K562 (cell line): Measurements from ENCODE around the gene SLC25A18. TPM values are rescaled to one million over a fixed set of nuclear protein-coding genes. Genes with fewer than 3 reads are reported as not detected.

Experiments
- BHLHE40 ChIP-seq: IDR thresholded peaks from 2 replicates; pipeline ENCODE4 v1.6.1; 2011; ENCODE audit warnings: low read length, improper control_type of control experiment
- CBFA2T2 ChIP-seq: fragments of 450-650 bp; conservative IDR thresholded peaks from 2 replicates; pipeline ENCODE4 v1.6.1; 2017; ENCODE audit warnings: mild to moderate bottlenecking
- DDX20 ChIP-seq: fragments of 450-650 bp; IDR thresholded peaks from 2 replicates; pipeline ENCODE4 v1.6.1; 2016; ENCODE audit warnings: missing genetic modification characterization, low read depth, mild to moderate bottlenecking, missing compliant biosample characterization, moderate library complexity
- ELF4 ChIP-seq: fragments of 450-650 bp; formaldehyde crosslinking; IDR thresholded peaks from 2 replicates; pipeline ENCODE4 v1.4.0; 2022; ENCODE audit warnings: missing genetic modification characterization
- GATAD2A ChIP-seq: fragments of 450-650 bp; IDR thresholded peaks from 2 replicates; pipeline ENCODE4 v1.6.1; 2017
- MTF1 ChIP-seq: fragments of 250-450 bp; sonication (Bioruptor Pico); IDR thresholded peaks from 2 replicates; pipeline ENCODE4 v1.9.0; 2021; ENCODE audit warnings: moderate library complexity, mild to moderate bottlenecking, inconsistent platforms, borderline replicate concordance
- RBM14 ChIP-seq: fragments of 200-400 bp; formaldehyde crosslinking; IDR thresholded peaks from 2 replicates; pipeline ENCODE4 v1.6.1; 2018; ENCODE audit warnings: low read depth, mild to moderate bottlenecking, low read length, moderate library complexity, borderline replicate concordance; ENCODE audit not compliant: insufficient read depth
- ZFP36 ChIP-seq: fragments of 150-350 bp; IDR thresholded peaks from 2 replicates; pipeline ENCODE4 v1.6.1; 2018; ENCODE audit warnings: low read length, low read depth; ENCODE audit not compliant: partially characterized antibody
- ZNF644 ChIP-seq: fragments of 200-800 bp; sonication (Bioruptor generic); IDR thresholded peaks from 2 replicates; pipeline ENCODE4 v1.6.1; 2016; ENCODE audit warnings: low read depth, missing genetic modification characterization, missing compliant biosample characterization
- polyA plus RNA-seq, 8 experiments: library from polyadenylated mRNA; depleted of rRNA in 4 of 8; stranded (reverse) in 5 of 8; unstranded in 3 of 8; fragments of >200 nt; fragmentation: Nextera tagmentation in 2 of 8; fragmentation: Illumina TruSeq in 1 of 8; extraction: Ambion mirVana in 2 of 8; extraction: Trizol in 1 of 8; gene quantifications; 2 replicates each; pipeline versions ENCODE4 v1.2.1 to v1.2.3, GENCODE V29; 2011 to 2014; ENCODE audit warnings: inconsistent platforms in 1 of 8, missing spikeins in 1 of 8
- total RNA-seq, 7 experiments: library from RNA; depleted of rRNA in 6 of 7; stranded (reverse); fragments of >200 nt in 6 of 7; fragmentation: Illumina TruSeq in 2 of 7; extraction: Trizol in 2 of 7; gene quantifications; 2 replicates each; pipeline versions ENCODE4 v1.2.1 to v1.2.3, GENCODE V29; 2011 to 2021; ENCODE audit warnings: low replicate concordance in 1 of 7
- TF ChIP-seq, protein P1 (sequence below): fragments of 250-450 bp; sonication (Bioruptor Pico); IDR thresholded peaks from 2 replicates; pipeline ENCODE4 v1.8.0; 2021; ENCODE audit warnings: moderate library complexity, mild to moderate bottlenecking, inconsistent platforms
- TF ChIP-seq, protein P2 (sequence below): fragments of 200-600 bp; sonication (generic); IDR thresholded peaks from one replicate; pipeline ENCODE4 v1.6.1; 2012; ENCODE audit warnings: mild to moderate bottlenecking, low read depth, low read length, inconsistent platforms

SLC25A18 gene
- total and polyA plus RNA-seq, 9 of the 15 experiments (the other 6 are each of a cell fraction or from before 2014, with no cell fraction given): 0.04 TPM; not detected in 8

DNA sequence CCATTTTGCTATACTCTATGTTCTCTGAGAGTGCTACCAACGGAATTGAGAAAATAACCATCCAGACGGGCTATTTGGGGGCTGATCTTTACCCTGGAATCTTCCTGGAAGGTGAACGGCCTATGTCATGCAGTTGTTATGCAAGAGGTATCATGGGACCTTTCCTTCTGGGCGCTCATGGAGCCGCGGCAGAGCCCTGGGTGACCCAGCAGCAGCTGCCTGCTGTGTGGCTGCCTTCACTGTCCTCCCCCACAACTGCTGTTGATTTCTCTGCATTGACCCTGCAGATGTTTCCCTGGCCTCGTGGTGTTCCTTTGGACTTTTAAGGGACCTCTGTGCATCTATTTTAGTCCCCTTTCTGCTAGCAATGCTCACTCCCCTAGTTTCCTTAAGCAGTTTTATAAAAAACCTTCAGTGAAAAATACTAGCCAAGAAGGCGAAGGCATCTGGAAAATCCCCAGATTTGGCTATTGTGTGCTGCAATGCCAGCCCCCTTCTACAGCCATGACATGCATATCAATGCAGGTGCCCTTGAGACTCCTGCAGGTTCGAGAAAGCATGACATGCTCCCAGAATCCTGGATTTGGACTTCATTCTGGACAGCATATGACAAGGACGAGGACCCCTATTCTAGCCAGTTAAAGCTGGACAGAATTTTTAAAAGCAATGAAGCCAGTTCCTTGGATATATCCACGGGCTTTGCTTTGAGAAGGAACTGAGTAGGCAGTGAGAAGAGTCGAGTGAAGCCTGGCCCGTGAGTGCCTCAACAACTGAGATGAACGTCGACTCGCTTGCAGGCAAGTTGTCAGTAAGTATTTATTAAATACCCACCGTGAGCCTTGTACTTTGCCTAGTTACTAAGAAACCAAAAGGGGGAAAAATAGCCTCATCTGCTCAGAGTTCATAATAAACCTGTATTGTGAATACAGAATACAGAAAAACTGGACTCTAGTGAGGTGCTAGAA, at the start of gene SLC25A18 (continued):
- TF ChIP-seq, protein P1, sequence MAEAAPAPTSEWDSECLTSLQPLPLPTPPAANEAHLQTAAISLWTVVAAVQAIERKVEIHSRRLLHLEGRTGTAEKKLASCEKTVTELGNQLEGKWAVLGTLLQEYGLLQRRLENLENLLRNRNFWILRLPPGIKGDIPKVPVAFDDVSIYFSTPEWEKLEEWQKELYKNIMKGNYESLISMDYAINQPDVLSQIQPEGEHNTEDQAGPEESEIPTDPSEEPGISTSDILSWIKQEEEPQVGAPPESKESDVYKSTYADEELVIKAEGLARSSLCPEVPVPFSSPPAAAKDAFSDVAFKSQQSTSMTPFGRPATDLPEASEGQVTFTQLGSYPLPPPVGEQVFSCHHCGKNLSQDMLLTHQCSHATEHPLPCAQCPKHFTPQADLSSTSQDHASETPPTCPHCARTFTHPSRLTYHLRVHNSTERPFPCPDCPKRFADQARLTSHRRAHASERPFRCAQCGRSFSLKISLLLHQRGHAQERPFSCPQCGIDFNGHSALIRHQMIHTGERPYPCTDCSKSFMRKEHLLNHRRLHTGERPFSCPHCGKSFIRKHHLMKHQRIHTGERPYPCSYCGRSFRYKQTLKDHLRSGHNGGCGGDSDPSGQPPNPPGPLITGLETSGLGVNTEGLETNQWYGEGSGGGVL (CRISPR knock-in tag): no peak
- TF ChIP-seq GATAD2A: no peak
- peak; percentile 37 for TF ChIP-seq ZFP36
- no peak for TF ChIP-seq RBM14
- TF ChIP-seq ELF4: 0 out of 2 replicates have a peak, but pooled peaks have one; percentile 7
- 0 out of 2 replicates have a peak, but pooled peaks have one; percentile 42 for TF ChIP-seq CBFA2T2
- TF ChIP-seq BHLHE40: 0 out of 2 replicates have a peak, but pooled peaks have one; percentile 12
- TF ChIP-seq ZNF644 (tag): 0 out of 2 replicates have a peak, but pooled peaks have one; percentile 34
- TF ChIP-seq, protein P2, sequence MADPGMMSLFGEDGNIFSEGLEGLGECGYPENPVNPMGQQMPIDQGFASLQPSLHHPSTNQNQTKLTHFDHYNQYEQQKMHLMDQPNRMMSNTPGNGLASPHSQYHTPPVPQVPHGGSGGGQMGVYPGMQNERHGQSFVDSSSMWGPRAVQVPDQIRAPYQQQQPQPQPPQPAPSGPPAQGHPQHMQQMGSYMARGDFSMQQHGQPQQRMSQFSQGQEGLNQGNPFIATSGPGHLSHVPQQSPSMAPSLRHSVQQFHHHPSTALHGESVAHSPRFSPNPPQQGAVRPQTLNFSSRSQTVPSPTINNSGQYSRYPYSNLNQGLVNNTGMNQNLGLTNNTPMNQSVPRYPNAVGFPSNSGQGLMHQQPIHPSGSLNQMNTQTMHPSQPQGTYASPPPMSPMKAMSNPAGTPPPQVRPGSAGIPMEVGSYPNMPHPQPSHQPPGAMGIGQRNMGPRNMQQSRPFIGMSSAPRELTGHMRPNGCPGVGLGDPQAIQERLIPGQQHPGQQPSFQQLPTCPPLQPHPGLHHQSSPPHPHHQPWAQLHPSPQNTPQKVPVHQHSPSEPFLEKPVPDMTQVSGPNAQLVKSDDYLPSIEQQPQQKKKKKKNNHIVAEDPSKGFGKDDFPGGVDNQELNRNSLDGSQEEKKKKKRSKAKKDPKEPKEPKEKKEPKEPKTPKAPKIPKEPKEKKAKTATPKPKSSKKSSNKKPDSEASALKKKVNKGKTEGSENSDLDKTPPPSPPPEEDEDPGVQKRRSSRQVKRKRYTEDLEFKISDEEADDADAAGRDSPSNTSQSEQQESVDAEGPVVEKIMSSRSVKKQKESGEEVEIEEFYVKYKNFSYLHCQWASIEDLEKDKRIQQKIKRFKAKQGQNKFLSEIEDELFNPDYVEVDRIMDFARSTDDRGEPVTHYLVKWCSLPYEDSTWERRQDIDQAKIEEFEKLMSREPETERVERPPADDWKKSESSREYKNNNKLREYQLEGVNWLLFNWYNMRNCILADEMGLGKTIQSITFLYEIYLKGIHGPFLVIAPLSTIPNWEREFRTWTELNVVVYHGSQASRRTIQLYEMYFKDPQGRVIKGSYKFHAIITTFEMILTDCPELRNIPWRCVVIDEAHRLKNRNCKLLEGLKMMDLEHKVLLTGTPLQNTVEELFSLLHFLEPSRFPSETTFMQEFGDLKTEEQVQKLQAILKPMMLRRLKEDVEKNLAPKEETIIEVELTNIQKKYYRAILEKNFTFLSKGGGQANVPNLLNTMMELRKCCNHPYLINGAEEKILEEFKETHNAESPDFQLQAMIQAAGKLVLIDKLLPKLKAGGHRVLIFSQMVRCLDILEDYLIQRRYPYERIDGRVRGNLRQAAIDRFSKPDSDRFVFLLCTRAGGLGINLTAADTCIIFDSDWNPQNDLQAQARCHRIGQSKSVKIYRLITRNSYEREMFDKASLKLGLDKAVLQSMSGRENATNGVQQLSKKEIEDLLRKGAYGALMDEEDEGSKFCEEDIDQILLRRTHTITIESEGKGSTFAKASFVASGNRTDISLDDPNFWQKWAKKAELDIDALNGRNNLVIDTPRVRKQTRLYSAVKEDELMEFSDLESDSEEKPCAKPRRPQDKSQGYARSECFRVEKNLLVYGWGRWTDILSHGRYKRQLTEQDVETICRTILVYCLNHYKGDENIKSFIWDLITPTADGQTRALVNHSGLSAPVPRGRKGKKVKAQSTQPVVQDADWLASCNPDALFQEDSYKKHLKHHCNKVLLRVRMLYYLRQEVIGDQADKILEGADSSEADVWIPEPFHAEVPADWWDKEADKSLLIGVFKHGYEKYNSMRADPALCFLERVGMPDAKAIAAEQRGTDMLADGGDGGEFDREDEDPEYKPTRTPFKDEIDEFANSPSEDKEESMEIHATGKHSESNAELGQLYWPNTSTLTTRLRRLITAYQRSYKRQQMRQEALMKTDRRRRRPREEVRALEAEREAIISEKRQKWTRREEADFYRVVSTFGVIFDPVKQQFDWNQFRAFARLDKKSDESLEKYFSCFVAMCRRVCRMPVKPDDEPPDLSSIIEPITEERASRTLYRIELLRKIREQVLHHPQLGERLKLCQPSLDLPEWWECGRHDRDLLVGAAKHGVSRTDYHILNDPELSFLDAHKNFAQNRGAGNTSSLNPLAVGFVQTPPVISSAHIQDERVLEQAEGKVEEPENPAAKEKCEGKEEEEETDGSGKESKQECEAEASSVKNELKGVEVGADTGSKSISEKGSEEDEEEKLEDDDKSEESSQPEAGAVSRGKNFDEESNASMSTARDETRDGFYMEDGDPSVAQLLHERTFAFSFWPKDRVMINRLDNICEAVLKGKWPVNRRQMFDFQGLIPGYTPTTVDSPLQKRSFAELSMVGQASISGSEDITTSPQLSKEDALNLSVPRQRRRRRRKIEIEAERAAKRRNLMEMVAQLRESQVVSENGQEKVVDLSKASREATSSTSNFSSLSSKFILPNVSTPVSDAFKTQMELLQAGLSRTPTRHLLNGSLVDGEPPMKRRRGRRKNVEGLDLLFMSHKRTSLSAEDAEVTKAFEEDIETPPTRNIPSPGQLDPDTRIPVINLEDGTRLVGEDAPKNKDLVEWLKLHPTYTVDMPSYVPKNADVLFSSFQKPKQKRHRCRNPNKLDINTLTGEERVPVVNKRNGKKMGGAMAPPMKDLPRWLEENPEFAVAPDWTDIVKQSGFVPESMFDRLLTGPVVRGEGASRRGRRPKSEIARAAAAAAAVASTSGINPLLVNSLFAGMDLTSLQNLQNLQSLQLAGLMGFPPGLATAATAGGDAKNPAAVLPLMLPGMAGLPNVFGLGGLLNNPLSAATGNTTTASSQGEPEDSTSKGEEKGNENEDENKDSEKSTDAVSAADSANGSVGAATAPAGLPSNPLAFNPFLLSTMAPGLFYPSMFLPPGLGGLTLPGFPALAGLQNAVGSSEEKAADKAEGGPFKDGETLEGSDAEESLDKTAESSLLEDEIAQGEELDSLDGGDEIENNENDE: no peak
- TF ChIP-seq MTF1 (CRISPR knock-in tag): no peak
- no peak for TF ChIP-seq DDX20 (tag)
